ENCODE data around the gene LCK. TPM values are rescaled to one million over a fixed set of nuclear protein-coding genes. Genes with fewer than 3 reads are reported as not detected.

LCK gene
- total and polyA plus RNA-seq, 7 donors = 0.10 to 0.89 (median 0.77) TPM

DNA sequence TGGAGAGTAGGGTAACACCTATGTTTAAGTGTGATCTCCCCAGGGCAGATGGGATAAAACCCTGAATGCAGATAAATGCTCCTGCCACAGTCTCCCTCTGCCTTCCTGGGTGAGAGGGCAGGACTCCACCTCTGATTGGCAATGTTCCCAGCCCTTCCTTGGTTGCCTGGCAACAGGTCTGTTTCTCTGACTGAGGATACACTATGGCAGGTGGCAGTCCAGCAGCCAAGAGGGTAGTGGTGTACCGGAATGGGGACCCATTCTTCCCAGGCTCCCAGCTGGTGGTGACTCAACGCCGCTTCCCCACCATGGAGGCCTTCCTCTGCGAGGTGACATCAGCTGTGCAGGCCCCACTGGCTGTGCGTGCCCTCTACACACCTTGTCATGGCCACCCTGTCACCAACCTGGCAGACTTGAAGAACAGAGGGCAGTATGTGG is 42.2 kb upstream of the LCK start, which contains the start of gene DCDC2B:
Gene DCDC2B, plus strand, starts transcription at position 199 of the 438 bp plus-strand sequence. Its CDS starts 5 bp downstream, at position 204.
- TF ChIP-seq, protein P1, sequence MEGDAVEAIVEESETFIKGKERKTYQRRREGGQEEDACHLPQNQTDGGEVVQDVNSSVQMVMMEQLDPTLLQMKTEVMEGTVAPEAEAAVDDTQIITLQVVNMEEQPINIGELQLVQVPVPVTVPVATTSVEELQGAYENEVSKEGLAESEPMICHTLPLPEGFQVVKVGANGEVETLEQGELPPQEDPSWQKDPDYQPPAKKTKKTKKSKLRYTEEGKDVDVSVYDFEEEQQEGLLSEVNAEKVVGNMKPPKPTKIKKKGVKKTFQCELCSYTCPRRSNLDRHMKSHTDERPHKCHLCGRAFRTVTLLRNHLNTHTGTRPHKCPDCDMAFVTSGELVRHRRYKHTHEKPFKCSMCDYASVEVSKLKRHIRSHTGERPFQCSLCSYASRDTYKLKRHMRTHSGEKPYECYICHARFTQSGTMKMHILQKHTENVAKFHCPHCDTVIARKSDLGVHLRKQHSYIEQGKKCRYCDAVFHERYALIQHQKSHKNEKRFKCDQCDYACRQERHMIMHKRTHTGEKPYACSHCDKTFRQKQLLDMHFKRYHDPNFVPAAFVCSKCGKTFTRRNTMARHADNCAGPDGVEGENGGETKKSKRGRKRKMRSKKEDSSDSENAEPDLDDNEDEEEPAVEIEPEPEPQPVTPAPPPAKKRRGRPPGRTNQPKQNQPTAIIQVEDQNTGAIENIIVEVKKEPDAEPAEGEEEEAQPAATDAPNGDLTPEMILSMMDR (IDR thresholded peaks at IDR 0.05) = no peak
- Histone ChIP-seq H3K36me3 (ENCODE audit: insufficient read depth in 1 of 2, low read depth in 1 of 2) (peaks cover 0 to 8% of the 10 kb centered on the region in 2 donors), H3K4me3 (no peak within 1 kb of the TSS), H3K27ac (no peak within 1 kb of the TSS), H3K4me1 (peaks cover 13% of the 10 kb centered on the region), H3K9me3 (no peaks in the 10 kb centered on the region), H3K27me3 (ENCODE audit: insufficient read depth in 3 of 3, low read length in 2 of 3) (no peaks in the 10 kb centered on the region)
- intact Hi-C loops (cut with DNase I) = no loop called here
- 28 to 41% (median 33%) methylated on average over 5 of the region's 5 CpGs for WGBS, 3 donors
- DNase-seq = peak in 1 of 2 donors; percentile 60
- peak; percentile 11 to 65 (median 36) for ATAC-seq

DNA sequence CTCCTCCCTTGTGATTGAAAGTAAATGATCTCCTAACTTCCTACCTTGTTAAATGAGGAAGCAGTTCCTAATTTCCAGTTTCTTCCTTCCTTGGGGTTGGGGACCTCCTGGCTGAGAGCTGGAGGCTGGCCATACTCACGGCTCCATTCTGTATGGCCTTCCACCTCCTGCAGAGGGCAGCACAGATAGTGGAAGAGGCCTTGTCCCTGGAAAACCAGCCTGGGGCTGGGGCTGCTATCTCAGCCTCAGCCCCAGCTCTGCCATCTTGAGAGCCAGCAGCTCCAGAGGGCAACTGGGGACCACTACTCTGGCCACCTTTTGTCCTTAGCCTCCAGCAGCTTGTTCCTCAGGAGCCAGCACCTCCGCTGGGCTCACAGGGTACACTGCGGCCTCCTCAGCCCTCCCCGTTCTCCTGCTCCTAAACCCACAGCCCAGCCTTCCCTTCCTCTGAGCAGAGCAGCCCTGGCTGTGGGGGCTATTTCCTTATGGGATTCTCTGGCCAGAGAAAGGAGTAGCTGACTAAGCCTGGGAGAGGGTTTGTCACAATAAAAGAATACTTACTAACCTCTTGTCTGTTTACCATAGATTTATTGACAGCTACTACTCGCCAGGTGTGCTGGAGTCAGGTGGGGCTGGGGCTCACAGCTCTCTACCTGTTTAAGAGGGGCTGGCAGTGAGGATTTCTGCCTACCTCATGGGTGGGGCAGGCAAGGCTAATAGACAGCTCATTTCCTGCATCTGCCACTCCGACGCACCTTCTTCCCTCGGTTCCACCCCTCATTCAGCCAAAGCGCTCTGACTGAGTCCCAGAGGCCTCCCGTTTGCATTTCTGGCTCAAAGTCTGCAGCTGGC is 35.2 kb upstream of the LCK start:
- WGBS, 3 donors = 72 to 76% (median 75%) methylated on average over 10 of the region's 10 CpGs
- peak in 1 of 2 donors; percentile 68 for DNase-seq
- Histone ChIP-seq H3K27ac (no peak overlapping the region), H3K27me3 (ENCODE audit: insufficient read depth in 3 of 3, low read length in 2 of 3) (no peaks in the 10 kb centered on the region), H3K9me3 (no peaks in the 10 kb centered on the region), H3K36me3 (ENCODE audit: insufficient read depth in 1 of 2, low read depth in 1 of 2) (peaks cover 4 to 56% of the 10 kb centered on the region in 2 donors), H3K4me1 (peaks cover 3% of the 10 kb centered on the region), H3K4me3 (no peak overlapping the region)
- ATAC-seq = peak; percentile 78 to 89 (median 82)
- TF ChIP-seq, protein P1 (IDR thresholded peaks at IDR 0.05) = peak; percentile 70
- intact Hi-C loops (cut with DNase I) = loop anchor here (2.0 to 10.0 kb wide), 2 partner anchors 99 to 101 kb away; no protein-coding TSS in a partner anchor

- Histone ChIP-seq H3K27ac (no peak overlapping the region), H3K9me3 (no peaks in the 10 kb centered on the region), H3K36me3 (ENCODE audit: insufficient read depth in 1 of 2, low read depth in 1 of 2) (peaks cover 4 to 56% of the 10 kb centered on the region in 2 donors), H3K27me3 (ENCODE audit: insufficient read depth in 3 of 3, low read length in 2 of 3) (no peaks in the 10 kb centered on the region), H3K4me3 (no peak overlapping the region), H3K4me1 (peaks cover 10% of the 10 kb centered on the region)
- 88 to 93% (median 89%) methylated on average over 5 of the region's 5 CpGs for whole genome bisulfite sequencing, 3 donors
- no peak for DNase-seq
- ATAC-seq = no peak
- intact Hi-C loops (cut with DNase I) = loop anchor here in 1 of 2 donors (10.0 kb wide), 1 partner anchor 98 kb away; no protein-coding TSS in a partner anchor
- TF ChIP-seq, protein P1 (IDR thresholded peaks at IDR 0.05) = no peak
Observed at GRCh38 chr1:32216566-32216965, 34.5 kb upstream of the LCK start.

DNA sequence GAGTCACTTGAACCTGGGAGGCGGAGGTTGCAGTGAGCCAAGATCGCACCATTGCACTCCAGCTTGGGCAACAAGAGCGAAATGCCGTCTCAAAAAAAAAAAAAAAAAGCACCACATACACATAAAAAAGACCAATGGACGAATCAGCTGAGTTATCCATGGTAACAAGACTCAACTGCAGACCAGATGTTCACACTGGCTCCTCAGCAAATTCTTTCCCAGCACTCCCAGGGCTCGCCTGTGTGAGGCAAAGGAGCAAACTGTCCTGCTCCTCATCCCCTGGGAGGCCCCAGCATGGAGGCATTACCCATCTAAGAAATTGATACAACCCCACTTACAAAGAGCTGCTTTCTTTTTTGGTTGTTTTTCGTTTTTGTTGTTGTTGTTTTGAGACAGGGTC is 32.0 kb upstream of the LCK start:
- H3K4me1 ChIP-seq = peaks cover 22% of the 10 kb centered on the region

More for the DNA sequence above, 32.0 kb upstream of the LCK start:
- 79 to 84% (median 79%) methylated on average over 6 to 7 of the region's 7 CpGs for WGBS, 3 donors
- H3K27ac ChIP-seq = no peak overlapping the region
- peaks cover 4 to 64% of the 10 kb centered on the region in 2 donors for H3K36me3 ChIP-seq (ENCODE audit: insufficient read depth in 1 of 2, low read depth in 1 of 2)
- TF ChIP-seq, protein P1 (IDR thresholded peaks at IDR 0.05) = no peak
- no peak overlapping the region for H3K4me3 ChIP-seq
- no peaks in the 10 kb centered on the region for H3K27me3 ChIP-seq (ENCODE audit: insufficient read depth in 3 of 3, low read length in 2 of 3)
- ATAC-seq (no peak), DNase-seq (no peak)
- H3K9me3 ChIP-seq = no peaks in the 10 kb centered on the region
- intact Hi-C loops (cut with DNase I) = loop anchor here in 1 of 2 donors (10.0 kb wide), 1 partner anchor 96 kb away; no protein-coding TSS in a partner anchor
